ENCODE results near the gene GTPBP4. TPM values are rescaled to one million over a fixed set of nuclear protein-coding genes. Genes with fewer than 3 reads are reported as not detected.

The GTPBP4 gene
- total RNA-seq, 1 experiment from 2014 or later, result 57.2 TPM

- no peak for DNase-seq (ENCODE audit: low read depth)
These were observed 21.6 kb upstream of the GTPBP4 start for GRCh38 chr10:966466-967235.

DNA sequence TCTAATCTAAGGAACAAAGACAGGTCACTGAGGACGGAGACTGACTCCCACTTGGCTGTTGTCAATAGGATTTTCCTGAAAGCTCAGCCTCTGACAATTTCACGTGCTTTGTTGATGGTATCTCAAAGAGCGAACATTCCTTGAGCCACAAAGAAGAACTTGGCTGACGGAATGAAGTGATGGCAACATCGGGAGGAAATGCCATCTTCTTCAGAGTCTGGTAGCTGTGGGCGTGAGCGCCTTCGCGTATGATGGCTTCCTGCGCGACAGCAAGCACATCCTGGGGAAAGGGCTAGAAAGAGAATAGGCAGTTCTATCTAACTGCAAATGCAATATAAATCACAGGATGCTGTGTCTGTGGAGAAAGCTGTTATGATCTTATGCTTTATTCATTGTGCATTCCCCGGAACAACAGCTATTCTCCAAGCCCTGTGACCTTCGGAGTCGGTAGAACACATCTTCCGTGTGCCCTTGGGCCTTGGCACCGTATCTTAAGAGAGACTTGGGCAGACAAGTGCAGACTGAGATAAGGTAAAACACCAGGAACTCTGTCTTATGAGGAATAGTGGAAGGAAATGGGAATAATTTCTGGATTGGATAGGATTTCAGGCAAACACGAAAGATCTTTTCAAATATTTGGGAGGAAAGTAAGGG lies 19.6 kb upstream of the GTPBP4 start:
- no peak for DNase-seq (ENCODE audit: low read depth)

DNA sequence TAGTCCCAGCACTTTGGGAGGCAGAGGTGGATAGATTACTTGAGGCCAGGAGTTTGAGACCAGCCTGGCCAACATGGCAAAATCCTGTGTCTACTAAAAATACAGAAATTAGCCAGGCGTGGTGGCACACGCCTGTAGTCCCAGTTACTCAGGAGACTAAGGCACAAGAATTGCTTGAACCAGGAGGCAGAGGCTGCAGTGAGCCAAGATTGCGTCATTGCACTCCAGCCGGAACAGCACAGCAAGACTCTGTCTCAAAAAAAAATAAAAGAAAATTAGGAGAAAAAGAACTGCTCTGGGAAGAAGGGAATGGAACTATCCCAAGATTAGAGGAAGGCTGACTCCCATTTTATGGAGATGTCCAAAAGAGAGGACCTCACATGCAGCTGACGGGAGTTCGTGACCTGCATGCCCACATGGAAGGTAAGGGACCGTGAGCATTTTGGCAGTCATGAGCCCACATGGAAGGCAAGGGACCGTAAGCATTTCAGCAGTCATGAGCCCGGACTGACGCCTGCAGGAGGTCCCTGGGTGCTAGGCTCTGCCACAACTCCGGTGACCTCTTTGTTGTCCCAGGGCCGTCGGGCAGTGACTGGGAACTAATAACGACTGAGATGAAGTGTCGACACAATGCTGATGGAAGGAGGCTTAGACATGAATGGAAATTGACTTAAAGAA lies 18.6 kb upstream of the GTPBP4 start:
- no peak for DNase-seq (ENCODE audit: low read depth)

GRCh38 chr10:970311-971149 lies 17.7 kb upstream of the GTPBP4 start:
- DNase-seq (ENCODE audit: low read depth), result peak; percentile 51

- peak; percentile 81 for DNase-seq (ENCODE audit: low read depth)
These were observed 17.1 kb upstream of the GTPBP4 start for GRCh38 chr10:971150-971542.

DNA sequence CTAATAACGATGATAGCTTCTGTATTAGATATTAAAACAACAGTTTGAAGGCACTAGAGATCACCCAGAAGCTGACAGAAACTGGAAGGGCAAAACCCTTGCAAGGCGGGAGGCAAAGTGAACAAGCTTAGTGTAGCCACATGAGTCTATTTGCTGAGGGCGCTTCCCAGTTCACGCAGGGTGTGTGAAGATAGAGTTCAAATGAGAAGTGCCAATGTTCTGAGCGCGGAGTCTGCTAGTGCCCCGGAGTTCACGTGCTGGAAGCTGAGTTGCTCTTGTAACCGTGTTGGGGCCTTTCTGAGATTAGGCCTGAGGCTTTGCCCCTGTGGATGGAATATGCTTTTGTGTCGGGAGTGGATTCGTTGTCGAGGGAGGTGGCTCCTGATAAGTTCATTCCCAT lies 16.6 kb upstream of the GTPBP4 start:
- DNase-seq (ENCODE audit: low read depth), result no peak

- no peak for DNase-seq (ENCODE audit: low read depth)
These were observed 15.5 kb upstream of the GTPBP4 start for GRCh38 chr10:972763-973162.

DNA sequence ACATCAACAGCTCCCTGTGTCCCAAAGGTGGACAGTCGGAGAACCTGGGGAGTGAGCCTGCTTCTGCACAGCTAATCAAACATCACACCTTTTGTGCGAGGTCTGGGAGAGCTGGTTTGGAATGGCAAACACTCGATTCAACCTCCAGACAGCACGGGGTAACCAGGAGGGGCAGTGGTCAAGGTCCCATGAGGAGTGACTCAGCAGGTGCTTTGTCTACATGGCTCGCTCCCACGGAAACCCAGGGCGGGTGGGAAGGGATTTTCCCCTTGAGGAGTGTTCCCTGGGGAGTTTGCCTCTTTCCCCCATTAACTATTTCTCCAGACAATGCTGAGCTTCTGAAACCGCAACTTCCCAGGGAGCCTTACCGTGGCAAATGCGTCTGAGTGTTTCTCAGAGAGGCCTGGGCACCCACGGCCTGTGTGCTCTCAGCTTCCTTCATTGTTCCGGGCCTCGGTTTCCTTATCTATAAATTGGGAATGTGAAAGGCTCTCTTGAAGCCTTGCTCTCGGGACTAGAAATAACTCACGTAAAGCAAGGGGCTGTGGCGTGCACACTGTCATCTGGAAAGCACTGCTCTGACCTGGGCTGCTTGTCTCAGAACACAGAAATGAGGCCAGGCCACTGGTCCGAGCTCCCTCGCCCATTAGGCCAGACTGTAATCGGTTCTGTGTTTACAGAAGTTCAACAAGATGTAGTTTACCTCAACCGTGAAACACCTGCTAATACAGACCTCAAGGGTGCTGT lies 14.0 kb upstream of the GTPBP4 start:
- DNase-seq (ENCODE audit: low read depth), result no peak

DNA sequence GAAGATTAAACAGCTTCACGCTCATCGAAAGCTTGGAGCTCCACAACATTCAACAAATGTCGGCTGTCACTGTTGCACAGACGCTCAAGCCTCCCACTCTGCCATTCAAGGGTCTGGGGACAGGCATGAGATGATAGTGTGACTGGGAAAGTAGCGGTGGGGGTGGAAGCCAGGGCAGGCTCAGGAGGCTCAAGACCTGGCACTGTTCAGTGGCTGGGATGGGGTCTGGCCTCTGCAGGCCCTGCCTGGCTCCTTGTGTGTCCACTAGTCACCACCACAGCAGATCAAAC lies 13.5 kb upstream of the GTPBP4 start:
- no peak for DNase-seq (ENCODE audit: low read depth)

GRCh38 chr10:976316-976715 lies 11.9 kb upstream of the GTPBP4 start:
- DNase-seq (ENCODE audit: low read depth), result no peak

DNA sequence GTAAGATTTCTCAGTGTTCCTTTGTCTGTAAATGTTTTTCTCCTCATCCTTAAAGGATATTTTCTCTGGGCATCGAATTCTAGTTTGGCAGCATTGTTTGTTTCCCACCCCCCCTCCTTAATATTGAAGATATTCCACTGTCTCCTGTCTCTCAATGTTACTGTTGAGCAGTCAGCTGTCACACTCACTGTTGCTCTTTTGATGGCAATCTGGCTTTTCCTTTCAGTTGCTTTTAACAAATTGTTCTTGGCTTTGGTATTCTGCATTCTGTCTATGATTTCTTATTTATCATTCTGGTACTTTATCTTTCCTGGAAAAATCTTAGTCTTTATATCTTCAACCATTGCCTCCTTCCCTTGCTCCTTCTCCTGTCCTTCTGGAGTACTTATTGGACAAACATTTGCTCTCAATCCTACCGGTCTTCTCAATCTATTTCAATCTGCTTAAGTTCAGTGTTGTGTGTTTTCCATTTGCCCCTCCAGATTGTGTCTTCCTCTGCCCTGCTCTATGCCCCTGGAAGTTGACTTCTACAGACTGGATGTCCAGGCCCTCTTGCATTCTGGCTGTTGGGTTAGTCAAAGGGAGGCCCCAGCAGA lies 9.3 kb upstream of the GTPBP4 start:
- DNase-seq (ENCODE audit: low read depth), result peak; percentile 8

DNA sequence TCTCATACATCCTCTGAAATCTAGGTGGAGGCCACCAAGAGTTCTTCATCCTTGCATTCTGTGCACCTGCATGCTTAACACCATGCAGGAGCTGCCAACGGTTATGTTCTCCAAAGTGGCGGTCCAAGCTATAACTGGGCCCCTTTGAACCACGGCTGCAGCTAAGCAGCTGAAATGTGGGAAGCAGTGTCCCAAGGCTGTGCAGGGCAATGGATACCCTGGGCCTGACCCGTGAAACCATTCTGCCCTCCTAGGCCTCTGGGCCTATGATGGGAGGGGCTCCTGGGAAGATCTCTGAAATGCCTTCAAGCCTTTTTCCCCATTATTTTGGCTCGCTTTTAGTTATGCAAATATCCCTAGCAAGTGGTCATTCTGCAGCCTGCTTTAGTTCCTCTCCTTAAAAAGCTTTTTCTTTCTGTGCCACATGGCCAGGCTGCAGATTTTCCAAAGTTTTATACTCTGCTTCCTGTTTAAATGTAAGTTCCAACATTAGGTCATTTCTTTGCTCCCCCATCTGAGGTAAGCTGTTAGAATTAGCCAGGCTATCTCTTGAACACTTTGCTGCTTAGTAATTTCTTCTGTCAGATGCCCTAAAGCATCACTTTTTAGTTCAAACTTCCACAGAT lies 7.7 kb upstream of the GTPBP4 start:
- no peak for DNase-seq (ENCODE audit: low read depth)

DNA sequence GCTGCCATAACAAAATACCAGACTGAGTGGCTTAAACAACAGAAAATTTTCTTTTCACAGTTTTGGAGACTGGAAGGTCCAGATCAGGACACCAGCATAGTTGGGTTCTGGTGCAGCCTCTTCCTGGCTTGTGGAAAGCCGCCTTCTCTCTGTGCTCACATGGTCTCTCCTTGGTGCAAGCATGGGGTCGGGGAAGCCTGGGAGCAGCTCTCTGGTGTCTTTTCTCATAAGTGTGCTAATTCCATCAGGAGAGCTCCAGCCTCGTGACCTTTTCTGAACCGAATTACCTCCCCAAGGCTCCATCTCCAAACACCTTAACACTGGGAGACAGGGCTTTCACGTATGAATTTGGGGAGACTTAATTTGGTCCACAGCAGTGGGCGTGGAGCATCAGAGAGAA lies 4.8 kb upstream of the GTPBP4 start:
- no peak for DNase-seq (ENCODE audit: low read depth)

- no peak for DNase-seq (ENCODE audit: low read depth)
These were observed 4.1 kb upstream of the GTPBP4 start for GRCh38 chr10:983971-984655.

GRCh38 chr10:985361-985760 lies 2.9 kb upstream of the GTPBP4 start:
- DNase-seq (ENCODE audit: low read depth), result no peak

GRCh38 chr10:986137-986825 lies 2.0 kb upstream of the GTPBP4 start:
- DNase-seq (ENCODE audit: low read depth), result peak; percentile 37

DNA sequence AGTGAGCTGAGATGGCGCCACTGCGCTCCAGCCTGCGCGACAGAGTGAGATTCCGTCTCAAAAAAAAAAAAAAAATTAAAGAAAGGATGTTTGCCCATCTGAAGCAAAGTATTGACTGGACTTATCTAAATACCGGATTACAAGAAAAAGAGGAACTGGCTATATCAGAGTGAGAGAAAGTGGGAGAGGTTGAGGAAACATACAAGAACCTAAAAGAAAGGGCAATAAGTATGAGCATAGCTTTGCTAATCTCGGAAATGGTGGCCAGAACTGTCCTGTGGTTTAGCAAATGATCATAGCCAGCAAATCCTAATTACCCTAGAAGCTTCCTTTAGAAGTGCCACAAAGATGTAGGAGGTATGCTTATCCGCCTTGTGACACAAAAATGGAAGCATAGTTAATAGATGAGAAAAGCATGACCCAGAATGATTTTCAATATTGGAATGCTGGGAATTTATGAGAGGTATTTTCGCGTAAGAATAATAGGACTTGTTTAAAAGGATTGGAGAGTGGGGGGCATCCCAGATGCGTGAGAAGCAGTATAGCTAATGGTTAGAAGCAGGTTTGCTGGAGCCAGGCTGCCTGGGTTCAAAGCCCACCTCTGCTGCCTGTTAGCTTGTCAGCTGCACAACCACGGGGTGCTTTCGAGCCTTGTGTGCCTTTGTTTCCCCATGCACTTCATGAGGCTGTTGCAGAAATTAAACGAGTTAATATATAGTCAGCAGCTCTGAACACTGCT lies 1.2 kb upstream of the GTPBP4 start:
- peak; percentile 49 for DNase-seq (ENCODE audit: low read depth)

- peak; percentile 25 for DNase-seq (ENCODE audit: low read depth)
These were observed 689 bp upstream of the GTPBP4 start for GRCh38 chr10:987620-987869.

Measured in LHCN-M2 (cell line).